ENCODE results near the gene TNS3.
"Not testable (repeated sequence)": the region's sequence is repeated elsewhere in the genome, so short reads cannot be mapped to it uniquely, and the experiment has no call there.

Gene TNS3

GRCh38 chr7:47266131-47266706 lies 315.7 kb downstream of the TNS3 start:
- DNase-seq, result peak; percentile 84

GRCh38 chr7:47265621-47266020 lies 316.3 kb downstream of the TNS3 start:
- no peak for DNase-seq

- DNase-seq, result no peak
Measured at GRCh38 chr7:47264021-47264651, 317.8 kb downstream of the TNS3 start.

- DNase-seq, result no peak
Measured at GRCh38 chr7:47262881-47263280, 319.0 kb downstream of the TNS3 start.

GRCh38 chr7:47262160-47262559 lies 319.8 kb downstream of the TNS3 start:
- not testable (repeated sequence) for DNase-seq

- DNase-seq, result no peak
Measured at GRCh38 chr7:47260270-47260669, 321.6 kb downstream of the TNS3 start.

GRCh38 chr7:47259682-47260081 lies 322.2 kb downstream of the TNS3 start:
- DNase-seq, result no peak

GRCh38 chr7:47258798-47259197 lies 323.1 kb downstream of the TNS3 start:
- DNase-seq, result peak; percentile 41

GRCh38 chr7:47256016-47256415 lies 325.9 kb downstream of the TNS3 start:
- no peak for DNase-seq

GRCh38 chr7:47255441-47255840 lies 326.5 kb downstream of the TNS3 start:
- no peak for DNase-seq

- DNase-seq, result no peak
Measured at GRCh38 chr7:47255007-47255406, 326.9 kb downstream of the TNS3 start.

GRCh38 chr7:47254081-47254977 lies 327.6 kb downstream of the TNS3 start:
- peak; percentile 83 for DNase-seq

- DNase-seq, result peak; percentile 50
Measured at GRCh38 chr7:47253650-47254080, 328.2 kb downstream of the TNS3 start.

- no peak for DNase-seq
Measured at GRCh38 chr7:47252675-47253074, 329.2 kb downstream of the TNS3 start.

GRCh38 chr7:47249361-47249760 lies 332.6 kb downstream of the TNS3 start:
- no peak for DNase-seq

GRCh38 chr7:47248797-47249196 lies 333.1 kb downstream of the TNS3 start:
- DNase-seq, result no peak

- no peak for DNase-seq
Measured at GRCh38 chr7:47247132-47247531, 334.8 kb downstream of the TNS3 start.

GRCh38 chr7:47244692-47245091 lies 337.2 kb downstream of the TNS3 start:
- DNase-seq, result no peak

- no peak for DNase-seq
Measured at GRCh38 chr7:47241112-47242065, 340.5 kb downstream of the TNS3 start.

GRCh38 chr7:47239931-47240421 lies 341.9 kb downstream of the TNS3 start:
- DNase-seq, result no peak

- no peak for DNase-seq
Measured at GRCh38 chr7:47239034-47239433, 342.9 kb downstream of the TNS3 start.

- DNase-seq, result no peak
Measured at GRCh38 chr7:47236480-47237129, 345.3 kb downstream of the TNS3 start.

Measured in hematopoietic multipotent progenitor cell treated with erythropoietin and hydrocortisone succinate and interleukin-3 and kit ligand, for 4 days (in vitro differentiated cells).